Fibroblast of lung (primary cell): ENCODE data around the gene CDKL5. TPM values are rescaled to one million over a fixed set of nuclear protein-coding genes. Genes with fewer than 3 reads are reported as not detected.

Source experiments
- DNase-seq, 2 donors: peaks; one replicate each; pipeline versions ENCODE4 v3.0.0 to v3.0.0-alpha.2; 2010; ENCODE audit warnings: low read depth in 2 of 2
- H2AFZ ChIP-seq: 2 replicates; pipeline ENCODE4 v1.5.1; 2012; ENCODE audit warnings: low read length, control low read depth, inconsistent platforms
- H3K27ac ChIP-seq: 2 replicates; pipeline ENCODE4 v1.5.1; 2011; ENCODE audit warnings: low read length, control low read depth; ENCODE audit not compliant: insufficient read depth
- H3K27me3 ChIP-seq: 2 replicates; pipeline ENCODE4 v1.5.1; 2011; ENCODE audit warnings: mild to moderate bottlenecking, low read length; ENCODE audit not compliant: control insufficient read depth, insufficient read depth
- H3K36me3 ChIP-seq: 2 replicates; pipeline ENCODE4 v1.5.1; 2011; ENCODE audit warnings: low read length; ENCODE audit not compliant: control insufficient read depth, insufficient read depth
- H3K4me1 ChIP-seq: 2 replicates; pipeline ENCODE4 v1.5.1; 2011; ENCODE audit warnings: low read length; ENCODE audit not compliant: control insufficient read depth, insufficient read depth; ENCODE audit errors: extremely low read depth
- H3K4me2 ChIP-seq: 2 replicates; pipeline ENCODE4 v1.5.1; 2011; ENCODE audit warnings: low read length, control low read depth; ENCODE audit not compliant: insufficient read depth; ENCODE audit errors: extremely low read depth
- H3K4me3 ChIP-seq, 4 experiments: fragments of 200-600 bp in 1 of 4; sonication (generic) in 1 of 4; replicated peaks in 1 of 4; 2 replicates each; pipeline ENCODE4 v1.5.1; 2011 to 2016; ENCODE audit warnings: low read length in 4 of 4, low read depth in 3 of 4, mild to moderate bottlenecking in 3 of 4, control low read depth in 2 of 4, inconsistent platforms in 1 of 4, mixed read lengths in 1 of 4; ENCODE audit not compliant: insufficient read depth in 1 of 4; ENCODE audit errors: control extremely low read depth in 1 of 4
- H3K79me2 ChIP-seq: 2 replicates; pipeline ENCODE4 v1.5.1; 2012; ENCODE audit warnings: mild to moderate bottlenecking, low read length, inconsistent platforms; ENCODE audit not compliant: control insufficient read depth, insufficient read depth
- H3K9ac ChIP-seq: 2 replicates; pipeline ENCODE4 v1.5.1; 2011; ENCODE audit warnings: mild to moderate bottlenecking, low read length, control low read depth; ENCODE audit not compliant: insufficient read depth
- H3K9me3 ChIP-seq: 2 replicates; pipeline ENCODE4 v1.5.1; 2012; ENCODE audit warnings: low read depth, low read length; ENCODE audit not compliant: control insufficient read depth, insufficient read depth
- H4K20me1 ChIP-seq: 2 replicates; pipeline ENCODE4 v1.5.1; 2011; ENCODE audit warnings: low read length; ENCODE audit not compliant: control insufficient read depth, insufficient read depth; ENCODE audit errors: extremely low read depth
- EZH2 ChIP-seq: IDR thresholded peaks from 2 replicates; pipeline ENCODE4 v1.5.1; 2012; ENCODE audit warnings: low read length, control low read depth, mild to moderate bottlenecking; ENCODE audit errors: missing control alignments
- polyA plus RNA-seq, 2 donors: library from polyadenylated mRNA; depleted of rRNA in 1 of 2; stranded (reverse) in 1 of 2; unstranded in 1 of 2; fragments of >200 nt; gene quantifications; 2 replicates each; pipeline ENCODE4 v1.2.1, GENCODE V29; 2011 to 2012; ENCODE audit warnings: missing spikeins in 1 of 2
- total RNA-seq: library from RNA; depleted of rRNA; stranded (reverse); fragments of >200 nt; gene quantifications from 2 replicates; pipeline ENCODE4 v1.2.1, GENCODE V29; 2014
- TF ChIP-seq, protein P1 (sequence below), 2 donors: IDR thresholded peaks in 1 of 2; conservative IDR thresholded peaks in 1 of 2; 1 replicate in 1 of 2; 2 replicates in 1 of 2; pipeline ENCODE4 v1.5.1; 2011 to 2012; ENCODE audit warnings: low read length in 2 of 2, control low read depth in 1 of 2, inconsistent platforms in 1 of 2, low read depth in 1 of 2, mild to moderate bottlenecking in 1 of 2

Gene CDKL5
- total and polyA plus RNA-seq, 2 donors (not counting 1 experiment from before 2014, with no cell fraction given), result 5.0 to 6.6 TPM

DNA sequence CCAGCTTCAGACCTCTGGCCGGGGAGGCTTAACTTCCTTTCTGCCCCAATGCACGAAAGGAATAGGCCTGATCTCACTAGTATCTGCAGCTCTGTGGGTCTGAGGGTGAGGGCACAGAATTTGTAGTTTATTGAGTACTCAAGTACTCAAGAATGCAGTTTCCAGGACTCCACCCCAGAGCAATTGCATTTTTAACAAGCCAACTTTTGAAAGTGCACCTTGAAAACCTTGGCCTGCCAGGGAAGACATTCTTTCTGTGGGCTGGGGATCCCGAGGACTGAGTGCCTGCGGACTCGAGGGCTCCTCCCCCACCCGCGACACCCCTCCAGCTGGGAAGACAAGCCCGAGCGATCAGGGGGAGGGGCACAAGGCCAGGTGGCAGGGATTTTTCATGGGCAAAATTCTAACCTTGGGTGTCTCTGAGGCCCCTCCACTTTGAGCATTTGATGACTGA is 224.1 kb downstream of the CDKL5 start:
- Histone ChIP-seq H3K4me3 (no peak overlapping the region), H3K4me1 (no peaks in the 10 kb centered on the region), H3K4me2 (no peak overlapping the region), H3K9me3 (no peaks in the 10 kb centered on the region), H3K27me3 (no peaks in the 10 kb centered on the region), H3K9ac (no peak overlapping the region), H3K27ac (no peak overlapping the region), H3K36me3 (no peaks in the 10 kb centered on the region), H3K79me2 (no peaks in the 10 kb centered on the region), H4K20me1 (no peaks in the 10 kb centered on the region), H2AFZ (no peak overlapping the region)
- no peak for DNase-seq
- TF ChIP-seq, protein P1, sequence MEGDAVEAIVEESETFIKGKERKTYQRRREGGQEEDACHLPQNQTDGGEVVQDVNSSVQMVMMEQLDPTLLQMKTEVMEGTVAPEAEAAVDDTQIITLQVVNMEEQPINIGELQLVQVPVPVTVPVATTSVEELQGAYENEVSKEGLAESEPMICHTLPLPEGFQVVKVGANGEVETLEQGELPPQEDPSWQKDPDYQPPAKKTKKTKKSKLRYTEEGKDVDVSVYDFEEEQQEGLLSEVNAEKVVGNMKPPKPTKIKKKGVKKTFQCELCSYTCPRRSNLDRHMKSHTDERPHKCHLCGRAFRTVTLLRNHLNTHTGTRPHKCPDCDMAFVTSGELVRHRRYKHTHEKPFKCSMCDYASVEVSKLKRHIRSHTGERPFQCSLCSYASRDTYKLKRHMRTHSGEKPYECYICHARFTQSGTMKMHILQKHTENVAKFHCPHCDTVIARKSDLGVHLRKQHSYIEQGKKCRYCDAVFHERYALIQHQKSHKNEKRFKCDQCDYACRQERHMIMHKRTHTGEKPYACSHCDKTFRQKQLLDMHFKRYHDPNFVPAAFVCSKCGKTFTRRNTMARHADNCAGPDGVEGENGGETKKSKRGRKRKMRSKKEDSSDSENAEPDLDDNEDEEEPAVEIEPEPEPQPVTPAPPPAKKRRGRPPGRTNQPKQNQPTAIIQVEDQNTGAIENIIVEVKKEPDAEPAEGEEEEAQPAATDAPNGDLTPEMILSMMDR (conservative IDR thresholded peaks at IDR 0.05 in 1 of 2, IDR thresholded peaks at IDR 0.05 in 1 of 2; ENCODE audit: low read depth in 1 of 2, low read length in 2 of 2), result no peak
- TF ChIP-seq EZH2, result no peak

DNA sequence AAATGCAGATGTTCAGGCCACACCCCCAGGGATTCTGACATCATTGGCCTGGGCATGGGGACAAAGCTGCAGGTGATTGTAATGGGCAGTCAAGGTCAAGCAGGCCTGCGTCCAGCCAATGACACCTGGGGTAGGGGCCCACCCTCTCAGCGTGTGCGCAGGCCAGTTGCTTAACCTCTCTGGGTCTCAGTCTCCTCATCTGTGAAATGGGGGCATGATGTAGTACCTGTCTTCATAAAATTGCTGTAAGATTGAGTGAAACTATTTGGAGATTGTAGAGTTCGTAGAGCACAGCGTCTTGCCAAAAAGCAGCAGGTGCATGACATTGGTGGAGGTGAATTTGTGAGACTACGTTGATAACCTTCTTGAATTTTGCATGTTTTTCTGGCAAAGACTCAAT is 225.3 kb downstream of the CDKL5 start:
- Histone ChIP-seq H3K4me1 (no peaks in the 10 kb centered on the region), H3K36me3 (no peaks in the 10 kb centered on the region), H3K9me3 (no peaks in the 10 kb centered on the region), H3K4me2 (no peak overlapping the region), H3K27ac (no peak overlapping the region), H2AFZ (no peak overlapping the region), H3K4me3 (no peak overlapping the region), H3K9ac (no peak overlapping the region), H4K20me1 (no peaks in the 10 kb centered on the region), H3K27me3 (no peaks in the 10 kb centered on the region), H3K79me2 (no peaks in the 10 kb centered on the region)
- no peak for TF ChIP-seq EZH2
- TF ChIP-seq, protein P1 (conservative IDR thresholded peaks at IDR 0.05 in 1 of 2, IDR thresholded peaks at IDR 0.05 in 1 of 2; ENCODE audit: low read depth in 1 of 2, low read length in 2 of 2), result no peak
- no peak for DNase-seq

DNA sequence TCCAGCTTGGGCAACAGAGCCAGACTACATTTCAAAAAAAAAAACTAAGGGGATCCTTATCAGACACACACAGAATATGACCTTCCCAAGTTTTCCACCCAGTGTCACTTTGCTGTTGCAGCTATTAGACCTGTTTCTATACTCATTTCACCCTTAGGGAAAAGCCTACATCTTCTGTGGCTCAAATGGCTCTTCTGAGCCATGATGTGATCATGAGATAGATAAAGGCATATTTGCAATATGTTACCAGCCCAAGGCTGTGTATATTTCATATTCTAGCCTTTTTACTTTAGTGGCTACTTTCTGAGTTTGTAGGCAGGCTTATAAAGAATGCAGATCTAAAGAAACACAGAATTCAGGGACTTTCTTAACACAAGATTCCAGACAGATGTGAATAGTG is 227.2 kb downstream of the CDKL5 start:
- Histone ChIP-seq H3K79me2 (no peaks in the 10 kb centered on the region), H3K27me3 (no peaks in the 10 kb centered on the region), H2AFZ (no peak overlapping the region), H3K4me3 (no peak overlapping the region), H3K4me2 (no peak overlapping the region), H3K27ac (no peak overlapping the region), H3K9me3 (no peaks in the 10 kb centered on the region), H4K20me1 (no peaks in the 10 kb centered on the region), H3K9ac (no peak overlapping the region), H3K4me1 (no peaks in the 10 kb centered on the region), H3K36me3 (no peaks in the 10 kb centered on the region)
- no peak for DNase-seq
- TF ChIP-seq, protein P1 (conservative IDR thresholded peaks at IDR 0.05 in 1 of 2, IDR thresholded peaks at IDR 0.05 in 1 of 2; ENCODE audit: low read depth in 1 of 2, low read length in 2 of 2), result no peak
- no peak for TF ChIP-seq EZH2
